Breast epithelium (tissue), 3 donors: ENCODE measurements around the gene CTF1.

Experiments used
- CTCF ChIP-seq, 3 donors: fragments of 450-650 bp; IDR thresholded peaks; one replicate each; pipeline ENCODE4 v1.5.1; 2016 to 2017; ENCODE audit warnings: antibody characterized with exemption in 3 of 3, mild to moderate bottlenecking in 3 of 3, moderate library complexity in 3 of 3
- POLR2A ChIP-seq: fragments of 450-650 bp; IDR thresholded peaks from one replicate; pipeline ENCODE4 v1.6.1; 2016; ENCODE audit warnings: antibody characterized with exemption, mild to moderate bottlenecking, moderate library complexity
- POLR2AphosphoS5 ChIP-seq, 3 donors: sonication (generic); formaldehyde crosslinking; IDR thresholded peaks; one replicate each; pipeline ENCODE4 v1.6.1; 2017; ENCODE audit warnings: antibody characterized with exemption in 3 of 3

GRCh38 chr16:30951750-30952149 lies 55.3 kb downstream of the CTF1 start:
- TF ChIP-seq POLR2AphosphoS5 (IDR thresholded peaks at IDR 0.05) (no peak), CTCF (IDR thresholded peaks at IDR 0.05) (no peak), POLR2A (no peak)
